ENCODE data around the gene URAD.

GRCh38 chr13:27954406-27954851 is 34.1 kb downstream of the URAD start:
- TF ChIP-seq CTCF (IDR thresholded peaks at IDR 0.05) (no peak), POLR2A (IDR thresholded peaks at IDR 0.05) (no peak), POLR2AphosphoS5 (IDR thresholded peaks at IDR 0.05) (no peak), EP300 (IDR thresholded peaks at IDR 0.05) (no peak)

All from upper lobe of left lung (tissue), 4 donors.